ENCODE results near the gene CXCL16. TPM values are rescaled to one million over a fixed set of nuclear protein-coding genes. Genes with fewer than 3 reads are reported as not detected.

Gene CXCL16
- total RNA-seq, 1 donor from 2014 or later: 2.2 TPM

GRCh38 chr17:4734857-4735475 lies 4.8 kb downstream of the CXCL16 start:
- H3K9ac ChIP-seq (ENCODE audit: low read length): no peak overlapping the region
- TF ChIP-seq, protein P1, sequence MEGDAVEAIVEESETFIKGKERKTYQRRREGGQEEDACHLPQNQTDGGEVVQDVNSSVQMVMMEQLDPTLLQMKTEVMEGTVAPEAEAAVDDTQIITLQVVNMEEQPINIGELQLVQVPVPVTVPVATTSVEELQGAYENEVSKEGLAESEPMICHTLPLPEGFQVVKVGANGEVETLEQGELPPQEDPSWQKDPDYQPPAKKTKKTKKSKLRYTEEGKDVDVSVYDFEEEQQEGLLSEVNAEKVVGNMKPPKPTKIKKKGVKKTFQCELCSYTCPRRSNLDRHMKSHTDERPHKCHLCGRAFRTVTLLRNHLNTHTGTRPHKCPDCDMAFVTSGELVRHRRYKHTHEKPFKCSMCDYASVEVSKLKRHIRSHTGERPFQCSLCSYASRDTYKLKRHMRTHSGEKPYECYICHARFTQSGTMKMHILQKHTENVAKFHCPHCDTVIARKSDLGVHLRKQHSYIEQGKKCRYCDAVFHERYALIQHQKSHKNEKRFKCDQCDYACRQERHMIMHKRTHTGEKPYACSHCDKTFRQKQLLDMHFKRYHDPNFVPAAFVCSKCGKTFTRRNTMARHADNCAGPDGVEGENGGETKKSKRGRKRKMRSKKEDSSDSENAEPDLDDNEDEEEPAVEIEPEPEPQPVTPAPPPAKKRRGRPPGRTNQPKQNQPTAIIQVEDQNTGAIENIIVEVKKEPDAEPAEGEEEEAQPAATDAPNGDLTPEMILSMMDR (IDR thresholded peaks at IDR 0.05; ENCODE audit: insufficient read depth, low read depth, low read length): no peak
- no peak for TF ChIP-seq EZH2 (IDR thresholded peaks at IDR 0.05; ENCODE audit: insufficient read depth, low read length)
- no peaks in the 10 kb centered on the region for H3K36me3 ChIP-seq (ENCODE audit: insufficient read depth, low read length)
- no peak overlapping the region for H3K4me2 ChIP-seq (ENCODE audit: low read length)
- no peaks in the 10 kb centered on the region for H4K20me1 ChIP-seq (ENCODE audit: insufficient read depth, low read length)
- no peak overlapping the region for H3K4me3 Mint-ChIP-seq (ENCODE audit: unreplicated experiment)
- no peaks in the 10 kb centered on the region for H3K79me2 ChIP-seq (ENCODE audit: insufficient read depth, low read length)
- no peak overlapping the region for H3K27ac Mint-ChIP-seq (ENCODE audit: unreplicated experiment)
- H3K27ac ChIP-seq (ENCODE audit: low read depth, low read length): no peak overlapping the region
- H2AFZ ChIP-seq (ENCODE audit: low read depth, low read length): no peak overlapping the region
- H3K27me3 Mint-ChIP-seq (ENCODE audit: low read depth, unreplicated experiment): peaks cover 13% of the 10 kb centered on the region
- H3K9me3 ChIP-seq (ENCODE audit: insufficient read depth, low read depth, low read length): no peaks in the 10 kb centered on the region
- H3K27me3 ChIP-seq (ENCODE audit: insufficient read depth, low read length): peaks cover 18% of the 10 kb centered on the region
- FAIRE-seq: no peak
- DNase-seq (ENCODE audit: low read depth): no peak
- H3K4me1 Mint-ChIP-seq (ENCODE audit: low read depth, unreplicated experiment): no peaks in the 10 kb centered on the region
- H3K36me3 Mint-ChIP-seq (ENCODE audit: low read depth, unreplicated experiment): peaks cover 5% of the 10 kb centered on the region
- no peak overlapping the region for H3K4me3 ChIP-seq (ENCODE audit: insufficient read depth, low read depth, low read length)
- H3K9me3 Mint-ChIP-seq (ENCODE audit: unreplicated experiment): no peaks in the 10 kb centered on the region
- H3K4me1 ChIP-seq (ENCODE audit: insufficient read depth, low read length): peaks cover 12% of the 10 kb centered on the region

- Mint-ChIP-seq H3K4me3 (ENCODE audit: unreplicated experiment) (peak overlapping the region; percentile 66), H3K27ac (ENCODE audit: unreplicated experiment) (no peak overlapping the region), H3K4me1 (ENCODE audit: low read depth, unreplicated experiment) (no peaks in the 10 kb centered on the region), H3K9me3 (ENCODE audit: unreplicated experiment) (no peaks in the 10 kb centered on the region), H3K27me3 (ENCODE audit: low read depth, unreplicated experiment) (peaks cover 6% of the 10 kb centered on the region), H3K36me3 (ENCODE audit: low read depth, unreplicated experiment) (peaks cover 1% of the 10 kb centered on the region)
- no peaks in the 10 kb centered on the region for H4K20me1 ChIP-seq (ENCODE audit: insufficient read depth, low read length)
- no peak overlapping the region for H3K4me2 ChIP-seq (ENCODE audit: low read length)
- no peak overlapping the region for H3K4me3 ChIP-seq (ENCODE audit: insufficient read depth, low read depth, low read length)
- H2AFZ ChIP-seq (ENCODE audit: low read depth, low read length): no peak overlapping the region
- TF ChIP-seq, protein P1 (IDR thresholded peaks at IDR 0.05; ENCODE audit: insufficient read depth, low read depth, low read length): no peak
- TF ChIP-seq EZH2 (IDR thresholded peaks at IDR 0.05; ENCODE audit: insufficient read depth, low read length): no peak
- no peaks in the 10 kb centered on the region for H3K79me2 ChIP-seq (ENCODE audit: insufficient read depth, low read length)
- H3K4me1 ChIP-seq (ENCODE audit: insufficient read depth, low read length): peaks cover under 1% of the 10 kb centered on the region
- H3K27ac ChIP-seq (ENCODE audit: low read depth, low read length): no peak overlapping the region
- FAIRE-seq: no peak
- H3K9me3 ChIP-seq (ENCODE audit: insufficient read depth, low read depth, low read length): no peaks in the 10 kb centered on the region
- H3K27me3 ChIP-seq (ENCODE audit: insufficient read depth, low read length): peaks cover 4% of the 10 kb centered on the region
- no peaks in the 10 kb centered on the region for H3K36me3 ChIP-seq (ENCODE audit: insufficient read depth, low read length)
- no peak for DNase-seq (ENCODE audit: low read depth)
- H3K9ac ChIP-seq (ENCODE audit: low read length): no peak overlapping the region
Observed at GRCh38 chr17:4733073-4733531, 6.6 kb downstream of the CXCL16 start.

DNA sequence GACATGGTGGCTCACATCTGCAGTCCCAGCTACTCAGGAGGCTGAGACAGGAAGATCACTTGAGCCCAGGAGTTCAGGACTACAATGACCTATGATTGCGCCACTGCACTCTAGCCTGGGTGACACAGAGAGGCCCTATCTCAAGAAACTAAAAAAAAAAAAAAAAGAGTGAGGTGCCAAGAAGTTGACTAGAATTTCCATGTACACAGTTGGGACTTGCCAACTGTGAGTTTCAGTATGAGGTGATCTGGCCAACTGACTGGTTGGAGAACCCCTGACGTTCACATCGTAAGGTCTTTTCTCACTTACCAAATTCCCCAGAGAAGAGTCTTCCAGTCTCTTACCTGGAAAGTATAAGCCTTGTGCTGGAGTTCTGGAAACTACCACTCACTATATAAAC lies 11.6 kb downstream of the CXCL16 start:
- Histone ChIP-seq H3K9ac (ENCODE audit: low read length) (no peak overlapping the region), H3K36me3 (ENCODE audit: insufficient read depth, low read length) (no peaks in the 10 kb centered on the region), H3K9me3 (ENCODE audit: insufficient read depth, low read depth, low read length) (no peaks in the 10 kb centered on the region), H3K79me2 (ENCODE audit: insufficient read depth, low read length) (no peaks in the 10 kb centered on the region), H3K4me2 (ENCODE audit: low read length) (no peak overlapping the region), H2AFZ (ENCODE audit: low read depth, low read length) (no peak overlapping the region), H3K27ac (ENCODE audit: low read depth, low read length) (no peak overlapping the region), H3K27me3 (ENCODE audit: insufficient read depth, low read length) (no peaks in the 10 kb centered on the region), H4K20me1 (ENCODE audit: insufficient read depth, low read length) (no peaks in the 10 kb centered on the region), H3K4me3 (ENCODE audit: insufficient read depth, low read depth, low read length) (no peak overlapping the region), H3K4me1 (ENCODE audit: insufficient read depth, low read length) (no peaks in the 10 kb centered on the region)
- H3K27ac Mint-ChIP-seq (ENCODE audit: unreplicated experiment): no peak overlapping the region
- H3K36me3 Mint-ChIP-seq (ENCODE audit: low read depth, unreplicated experiment): no peaks in the 10 kb centered on the region
- no peaks in the 10 kb centered on the region for H3K4me1 Mint-ChIP-seq (ENCODE audit: low read depth, unreplicated experiment)
- no peak for DNase-seq (ENCODE audit: low read depth)
- no peak for FAIRE-seq
- H3K4me3 Mint-ChIP-seq (ENCODE audit: unreplicated experiment): no peak overlapping the region
- TF ChIP-seq, protein P1 (IDR thresholded peaks at IDR 0.05; ENCODE audit: insufficient read depth, low read depth, low read length): no peak
- TF ChIP-seq EZH2 (IDR thresholded peaks at IDR 0.05; ENCODE audit: insufficient read depth, low read length): no peak
- H3K27me3 Mint-ChIP-seq (ENCODE audit: low read depth, unreplicated experiment): peaks cover 8% of the 10 kb centered on the region
- H3K9me3 Mint-ChIP-seq (ENCODE audit: unreplicated experiment): no peaks in the 10 kb centered on the region

Measured in astrocyte (in vitro differentiated cells and primary cell).